Activated CD4-positive, alpha-beta T cell treated with anti-CD3 and anti-CD28 coated beads, Interleukin-2, amount 50 U/mL, for 4 hours (primary cell): Measurements from ENCODE around the gene GTSF1L.

Experiments used
- DNase-seq, 2 experiments: peaks; one replicate each; pipeline ENCODE4 v3.0.0-alpha.2; 2020

GTSF1L gene

DNA sequence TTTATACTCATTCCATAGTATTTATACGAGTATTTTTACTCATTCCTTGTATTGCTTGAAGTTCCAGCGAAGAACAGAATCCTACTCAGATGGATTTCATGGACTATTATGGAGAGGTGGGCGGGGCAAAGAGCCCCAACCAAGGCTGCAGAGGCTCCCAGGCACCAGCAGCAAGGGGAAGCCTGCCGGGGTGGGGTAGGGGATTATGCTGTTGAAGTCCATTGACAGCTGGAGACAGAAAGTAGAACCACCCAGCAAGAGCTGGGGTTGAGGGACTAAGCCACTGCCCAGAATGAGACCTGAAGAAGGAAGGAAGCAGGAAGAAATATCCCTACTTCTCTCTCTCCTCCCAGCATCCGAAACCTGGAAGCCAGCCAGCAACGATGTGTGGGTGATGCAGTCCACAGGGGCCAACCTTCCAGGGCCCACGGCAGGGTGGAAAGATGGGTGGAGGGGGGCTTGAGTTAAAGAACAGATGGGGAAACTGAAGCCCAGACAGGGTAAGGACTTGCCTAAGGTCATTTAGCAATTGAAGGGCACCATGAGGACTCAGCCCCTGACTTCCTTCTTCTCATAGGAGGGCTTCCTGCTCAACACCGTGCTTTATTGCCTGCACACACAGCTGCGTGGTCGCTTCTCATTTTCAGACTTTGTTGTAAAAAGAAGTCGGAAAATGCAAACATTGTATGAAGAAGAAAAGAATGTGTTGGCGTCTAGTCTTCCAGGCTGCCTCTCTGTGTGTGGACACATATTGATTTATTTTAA is 18.3 kb upstream of the GTSF1L start:
- no peak for DNase-seq

DNA sequence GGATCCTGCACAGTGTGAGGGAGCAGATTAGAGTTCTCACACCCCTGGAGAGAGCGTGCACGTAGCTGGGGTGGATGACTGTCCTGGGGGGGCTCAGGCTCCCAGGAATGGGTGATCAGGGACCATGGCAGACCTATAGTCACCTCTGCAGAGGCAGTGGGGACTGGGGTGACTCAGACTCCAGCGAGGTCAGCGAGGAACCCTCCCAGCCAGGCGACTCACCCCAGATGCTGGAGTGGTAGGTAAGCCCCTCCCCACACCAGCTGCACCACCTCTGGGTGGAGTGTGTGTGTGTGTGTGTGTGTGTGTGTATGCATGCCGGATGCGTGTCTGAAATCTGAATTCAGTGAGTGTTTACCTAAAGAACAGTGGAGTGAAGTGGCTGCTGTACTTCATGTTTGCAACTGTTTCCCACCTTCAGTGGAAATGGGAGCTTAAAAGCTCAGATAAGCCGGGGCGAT is 17.4 kb upstream of the GTSF1L start:
- no peak for DNase-seq

DNA sequence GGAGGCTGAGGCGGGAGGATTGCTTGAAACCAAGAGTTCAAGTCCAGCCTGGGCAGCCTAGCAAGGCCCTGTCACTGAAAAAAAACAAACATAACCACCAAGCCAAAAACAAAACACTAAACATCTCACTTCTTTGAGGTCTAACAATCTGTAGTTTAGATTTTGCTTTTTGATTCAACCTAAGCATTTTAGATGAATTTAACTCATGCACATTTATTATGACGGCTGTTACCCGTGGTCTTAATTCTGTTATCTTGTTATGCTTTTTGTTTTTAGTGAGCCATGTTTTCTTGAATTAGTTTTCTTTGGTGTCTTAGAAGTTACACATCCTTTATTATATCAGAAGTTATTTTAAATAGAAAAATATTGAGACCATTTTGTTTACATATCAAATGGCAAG is 13.8 kb upstream of the GTSF1L start:
- no peak for DNase-seq

DNA sequence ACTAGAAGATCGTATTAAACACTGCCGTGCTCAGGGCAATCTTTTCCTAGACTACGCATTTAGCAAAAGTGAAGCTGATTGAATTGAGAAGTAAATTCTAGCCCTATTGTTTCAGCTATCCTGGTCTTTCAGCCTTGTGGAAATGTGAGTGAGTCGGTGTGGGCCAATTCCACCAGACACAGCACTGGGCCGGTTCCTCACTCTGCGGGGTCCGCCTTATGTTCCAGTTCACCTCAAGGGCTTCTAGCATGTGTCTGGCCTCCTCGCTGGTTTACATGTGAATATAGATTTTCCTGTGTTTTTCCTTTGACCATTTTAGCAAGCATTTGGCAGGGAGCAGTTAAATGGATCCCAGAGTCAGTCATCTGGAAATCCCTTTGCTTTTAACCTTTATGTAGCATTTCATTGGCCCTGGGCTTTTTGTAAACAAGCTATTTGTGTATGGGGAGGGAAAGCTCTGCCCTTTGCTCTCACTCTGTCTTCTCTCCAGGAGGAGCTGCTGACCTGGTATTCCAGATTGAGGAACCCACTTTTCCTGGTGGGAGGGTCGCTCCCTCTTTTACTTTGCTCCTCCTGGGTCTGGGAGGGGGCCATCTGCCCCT is 12.4 kb upstream of the GTSF1L start:
- DNase-seq = no peak

DNA sequence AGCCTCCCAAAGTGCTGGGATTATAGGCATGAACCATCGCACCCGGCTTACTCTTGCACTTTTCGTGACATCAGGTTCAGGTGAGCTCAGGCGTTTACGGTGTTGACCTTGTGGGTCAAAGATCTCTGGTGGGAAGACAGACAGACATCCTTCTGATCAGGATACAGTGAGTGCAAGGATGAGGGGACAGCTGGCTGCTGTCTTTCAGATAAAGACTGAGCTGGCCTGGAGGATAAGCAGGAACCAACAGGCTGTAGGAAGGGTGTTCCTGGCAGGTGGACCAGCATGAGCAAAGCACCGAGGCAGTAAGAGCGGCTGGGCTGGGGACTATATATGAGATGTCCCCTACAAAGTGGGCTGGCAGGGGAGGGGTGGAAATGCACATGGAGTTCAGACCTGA is 11.1 kb upstream of the GTSF1L start:
- DNase-seq = no peak

- DNase-seq = no peak
Measured at GRCh38 chr20:43736588-43737158, 9.9 kb upstream of the GTSF1L start.

DNA sequence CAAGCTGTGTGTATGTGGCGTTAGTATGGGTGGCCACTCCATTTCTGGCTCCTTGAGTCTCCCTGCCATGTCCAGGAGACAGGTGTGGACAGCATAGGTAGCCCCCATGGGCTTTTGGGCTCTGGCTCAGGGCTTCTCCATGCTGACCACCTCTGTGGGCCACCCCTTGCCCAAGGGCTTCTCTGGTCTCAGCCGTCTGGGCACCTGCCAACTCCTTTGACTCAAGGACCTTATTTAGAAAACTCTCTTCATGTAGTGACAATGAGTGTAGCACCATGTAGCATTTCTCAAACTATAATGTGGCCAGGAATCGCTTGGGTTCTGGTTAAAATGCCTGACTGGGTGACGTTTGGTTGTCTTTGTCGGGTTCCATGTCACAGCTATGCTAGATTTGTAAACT is 5.1 kb upstream of the GTSF1L start:
- DNase-seq = no peak

DNA sequence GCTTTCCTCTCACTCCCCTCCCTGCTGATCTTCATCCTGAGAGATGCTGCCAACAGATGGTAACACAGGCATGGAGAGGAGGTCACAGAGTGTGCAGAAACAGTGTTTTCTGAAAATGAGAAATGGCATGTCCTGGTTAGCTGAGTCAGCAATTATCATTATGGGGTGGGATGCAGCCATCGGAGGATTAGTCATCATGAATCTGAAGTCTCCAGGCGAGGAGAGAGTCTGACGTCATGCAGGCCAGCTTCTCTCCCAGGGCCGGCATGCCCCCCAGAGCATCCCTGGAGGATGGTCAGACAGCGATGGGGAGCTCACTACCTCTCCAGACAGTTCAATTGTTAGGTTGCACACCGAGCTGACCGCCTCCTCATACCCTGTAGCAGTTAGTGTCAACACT is 4.7 kb upstream of the GTSF1L start:
- no peak for DNase-seq

GRCh38 chr20:43728686-43729255 is 2.0 kb upstream of the GTSF1L start:
- no peak for DNase-seq

DNA sequence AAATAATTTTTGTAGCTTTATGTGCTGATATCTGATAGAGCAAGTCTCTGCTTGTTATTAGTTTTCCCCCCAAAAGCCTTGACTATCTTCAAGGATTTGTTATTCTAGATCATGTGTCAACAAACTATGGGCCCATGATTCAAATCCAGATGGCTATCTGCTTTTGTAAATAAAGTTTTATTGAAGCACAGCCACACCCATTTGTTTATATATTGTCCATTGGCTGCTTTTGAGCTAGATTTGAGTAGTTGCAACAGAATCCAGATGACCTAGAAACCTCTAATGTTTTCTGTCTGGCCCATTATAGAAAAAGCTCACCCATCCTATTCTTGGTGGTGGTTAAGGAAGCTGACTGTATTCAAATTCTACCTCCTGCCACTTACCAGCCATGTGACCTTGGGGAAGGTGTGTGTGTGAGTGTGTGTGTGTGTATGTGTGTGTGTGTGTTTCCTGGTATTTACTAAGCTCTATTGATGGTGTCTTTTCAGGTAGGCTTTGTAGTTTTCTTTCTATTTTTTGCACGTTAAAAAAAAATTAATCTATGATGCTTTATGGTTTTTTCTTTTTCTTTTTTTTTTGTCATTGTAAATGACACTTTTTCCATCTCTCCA is 1.3 kb upstream of the GTSF1L start:
- DNase-seq = no peak

DNA sequence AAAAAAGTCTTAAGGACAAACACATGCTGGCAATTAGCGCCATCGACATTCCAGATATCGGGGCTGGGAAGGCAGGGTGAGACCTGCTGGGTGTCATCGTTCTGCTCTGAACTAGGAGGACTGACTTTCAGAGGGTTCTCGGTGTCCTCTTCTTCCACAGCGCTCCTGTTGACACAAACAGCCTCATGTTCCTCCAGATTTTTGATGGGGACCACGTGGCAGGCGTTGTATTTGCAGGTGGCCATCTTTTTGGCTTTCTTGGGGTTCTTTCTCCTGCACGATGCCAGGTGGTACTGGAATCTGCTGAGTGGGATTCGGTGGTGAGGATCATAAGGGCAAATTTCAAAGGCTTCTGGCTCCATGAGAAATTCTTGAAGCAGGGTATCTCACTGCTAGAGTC is 469 bp downstream of the GTSF1L start:
- no peak for DNase-seq

GRCh38 chr20:43725666-43726065 is 1.1 kb downstream of the GTSF1L start:
- DNase-seq = no peak

DNA sequence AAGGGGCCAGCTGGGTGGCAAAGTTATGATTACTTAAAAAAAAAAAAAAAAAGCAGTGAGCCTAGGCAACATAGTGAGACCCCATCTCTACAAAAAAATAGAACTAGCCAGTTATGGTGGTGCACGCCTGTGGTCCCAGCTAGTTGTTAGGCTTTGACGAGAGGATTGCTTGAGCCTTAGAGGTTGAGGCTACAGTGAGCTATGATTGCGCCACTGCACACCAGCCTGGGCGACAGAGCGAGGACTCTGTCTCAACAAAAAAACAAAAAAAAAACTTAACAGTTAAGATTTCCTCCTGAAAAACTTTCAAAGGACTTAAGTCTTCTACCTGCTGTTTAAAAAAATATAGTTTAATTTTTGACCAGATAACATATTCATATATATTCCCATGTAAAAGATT is 2.4 kb downstream of the GTSF1L start:
- DNase-seq = no peak

GRCh38 chr20:43723735-43724134 is 3.1 kb downstream of the GTSF1L start:
- DNase-seq = no peak

DNA sequence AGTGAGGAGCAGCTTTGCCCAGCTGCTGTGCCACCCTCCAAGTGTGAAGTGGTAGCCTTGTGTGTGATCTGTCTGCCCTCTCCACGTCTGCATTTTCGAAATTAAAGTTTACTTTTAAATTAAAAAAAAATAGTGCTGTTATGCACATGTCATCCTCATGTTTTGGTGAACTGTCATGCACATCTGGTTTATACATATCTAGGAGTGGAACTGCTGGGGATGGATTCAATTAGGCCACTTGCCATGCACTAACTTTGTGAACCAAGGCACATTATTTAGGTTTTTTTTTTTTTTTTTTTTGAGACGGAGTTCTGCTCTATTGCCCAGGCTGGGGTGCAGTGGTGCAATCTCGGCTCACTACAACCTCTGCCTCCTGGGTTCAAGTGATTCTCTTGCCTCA is 3.6 kb downstream of the GTSF1L start:
- no peak for DNase-seq

GRCh38 chr20:43722153-43722505 is 4.7 kb downstream of the GTSF1L start:
- DNase-seq = peak; percentile 58 to 64

DNA sequence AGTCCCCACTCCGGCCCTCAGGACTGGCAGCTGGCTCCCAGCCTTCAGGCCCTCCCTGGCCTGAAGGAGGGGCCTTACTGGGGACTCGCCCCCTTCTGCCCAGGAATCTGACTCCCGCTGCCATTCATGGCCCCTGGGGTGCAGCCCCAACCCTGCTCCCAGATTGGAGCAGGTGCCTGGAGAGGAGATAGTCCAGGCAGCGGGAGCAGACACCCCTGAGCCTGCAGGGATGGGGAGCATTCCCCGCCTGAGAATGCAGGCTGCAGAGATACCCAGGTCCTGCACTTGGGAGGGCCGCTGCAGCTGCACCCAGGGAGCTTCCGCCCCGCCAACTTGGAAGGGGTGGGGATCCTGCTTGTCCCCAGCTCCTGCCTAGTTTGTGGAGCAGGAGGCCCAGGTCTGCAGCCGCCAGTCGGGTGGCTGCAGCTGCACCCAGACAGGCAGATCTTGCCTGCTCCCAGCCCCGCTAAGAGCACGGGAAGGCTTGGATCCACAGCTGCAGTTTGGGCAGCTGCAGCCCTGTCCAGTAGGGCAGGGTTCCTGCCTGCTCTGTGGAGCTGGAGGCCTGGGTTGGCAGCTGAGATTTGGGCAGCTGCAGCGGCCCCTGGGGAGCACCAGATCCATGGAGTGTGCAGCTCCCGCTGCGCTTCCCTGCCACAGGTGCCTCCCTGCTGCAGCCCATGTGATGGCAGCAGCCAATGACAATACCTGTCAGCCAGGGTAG is 5.2 kb downstream of the GTSF1L start:
- DNase-seq = no peak

GRCh38 chr20:43721097-43721428 is 5.7 kb downstream of the GTSF1L start:
- DNase-seq = no peak

GRCh38 chr20:43720007-43720406 is 6.8 kb downstream of the GTSF1L start:
- no peak for DNase-seq

DNA sequence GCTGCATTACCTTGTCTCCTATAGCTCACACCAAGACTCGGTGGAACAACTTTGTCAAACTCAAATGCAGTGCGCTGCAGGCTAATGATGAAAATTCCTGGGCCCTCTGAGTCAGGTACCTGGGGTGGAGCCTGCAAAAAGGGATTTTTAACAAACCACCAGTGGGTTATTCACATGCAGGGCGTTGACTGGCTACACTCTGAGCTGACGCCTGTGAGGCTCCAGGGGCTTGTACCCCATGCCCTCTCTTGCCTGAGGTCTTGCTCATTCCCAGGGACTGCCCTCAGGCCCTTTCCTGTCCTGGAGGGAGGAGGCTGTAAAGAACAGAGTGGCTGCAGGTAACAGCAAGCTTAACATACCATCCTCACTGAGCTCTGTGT is 9.2 kb downstream of the GTSF1L start:
- no peak for DNase-seq

GRCh38 chr20:43716757-43717615 is 9.8 kb downstream of the GTSF1L start:
- no peak for DNase-seq

GRCh38 chr20:43716123-43716522 is 10.7 kb downstream of the GTSF1L start:
- no peak for DNase-seq
